GM21447 (cell line): ENCODE measurements around the gene CCDC60.
"Not testable (repeated sequence)": the region's sequence is repeated elsewhere in the genome, so short reads cannot be mapped to it uniquely, and the experiment has no call there.

ENCODE experiments used
- ATAC-seq: cut with Tn5 transposase; IDR thresholded peaks from one replicate; pipeline ENCODE4 v1.9.1; 2021; ENCODE audit not compliant: unreplicated experiment

The CCDC60 gene

DNA sequence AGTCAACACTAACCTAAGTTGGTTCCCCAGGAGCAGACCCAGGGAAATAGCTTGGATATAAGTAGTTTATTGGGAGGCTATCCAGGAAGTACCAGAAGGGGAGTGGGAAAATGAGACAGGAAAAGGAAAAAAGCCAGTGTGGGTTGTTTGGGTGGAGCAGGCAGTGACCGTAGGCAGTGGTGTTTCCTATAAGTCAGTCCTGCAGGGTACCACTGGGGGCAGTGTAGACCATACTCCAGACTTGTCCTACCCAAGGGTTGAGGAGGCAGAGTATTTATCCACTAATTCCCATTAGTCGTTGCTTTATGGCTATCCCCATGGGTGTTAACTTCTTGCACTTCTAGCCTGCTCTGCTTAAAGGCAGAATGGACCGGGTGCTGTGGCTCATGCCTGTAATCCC, 6.4 kb upstream of the CCDC60 start:
- ATAC-seq = no peak

DNA sequence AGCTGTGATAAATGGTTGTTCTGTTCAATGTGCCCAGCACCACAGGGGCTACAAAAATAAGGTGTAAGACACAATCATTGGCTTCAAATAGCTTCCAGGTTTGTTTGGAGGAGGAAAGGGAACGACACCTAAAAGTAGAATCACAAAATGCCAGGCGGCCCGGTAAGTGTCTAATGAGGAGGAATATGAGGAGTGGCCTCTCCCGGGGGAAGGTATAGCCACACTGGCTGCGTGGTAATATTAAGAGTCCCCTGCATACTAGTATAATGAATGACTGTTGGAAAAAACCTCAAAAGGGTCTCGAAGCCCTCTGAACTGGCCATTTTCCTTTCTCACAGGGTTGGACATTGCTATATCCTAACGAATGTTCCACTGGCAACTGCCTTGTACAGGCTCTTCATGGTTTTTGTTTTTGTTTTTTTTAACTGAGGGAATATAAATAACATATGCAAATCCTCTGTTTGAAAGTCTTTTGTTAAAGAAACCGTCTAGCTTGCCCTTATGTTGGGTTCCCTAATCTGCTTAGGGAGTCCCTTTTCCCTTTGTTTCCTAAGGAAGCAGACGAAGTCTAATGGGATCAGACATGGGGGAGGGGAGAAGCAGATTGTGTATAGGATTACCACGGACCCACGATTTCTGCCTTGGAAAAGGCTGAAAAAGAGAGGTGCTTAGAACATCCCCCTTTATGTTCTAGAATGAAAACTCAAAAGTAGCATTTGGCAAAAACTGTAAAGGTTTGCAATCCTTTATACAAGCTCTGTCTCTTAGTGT, 4.2 kb downstream of the CCDC60 start:
- no peak for ATAC-seq

DNA sequence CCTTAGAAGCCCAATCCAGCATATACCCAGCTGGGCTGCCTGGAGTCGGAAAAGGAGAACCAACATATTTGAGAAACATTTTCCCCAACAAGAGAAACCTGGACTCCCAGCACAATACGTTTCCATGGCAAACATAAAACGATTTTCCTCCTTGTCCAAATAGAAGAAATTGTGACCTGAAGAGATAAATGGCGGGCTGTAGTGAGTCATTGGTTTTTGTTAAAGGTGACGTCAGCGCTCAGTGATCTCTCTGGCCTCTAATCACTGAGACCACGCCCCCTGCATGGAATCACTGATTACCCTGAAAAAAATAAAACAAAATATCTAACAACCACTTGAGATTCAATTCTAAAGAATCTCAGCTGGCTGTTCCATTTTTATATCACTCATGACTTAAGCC, 6.0 kb downstream of the CCDC60 start:
- ATAC-seq = no peak

DNA sequence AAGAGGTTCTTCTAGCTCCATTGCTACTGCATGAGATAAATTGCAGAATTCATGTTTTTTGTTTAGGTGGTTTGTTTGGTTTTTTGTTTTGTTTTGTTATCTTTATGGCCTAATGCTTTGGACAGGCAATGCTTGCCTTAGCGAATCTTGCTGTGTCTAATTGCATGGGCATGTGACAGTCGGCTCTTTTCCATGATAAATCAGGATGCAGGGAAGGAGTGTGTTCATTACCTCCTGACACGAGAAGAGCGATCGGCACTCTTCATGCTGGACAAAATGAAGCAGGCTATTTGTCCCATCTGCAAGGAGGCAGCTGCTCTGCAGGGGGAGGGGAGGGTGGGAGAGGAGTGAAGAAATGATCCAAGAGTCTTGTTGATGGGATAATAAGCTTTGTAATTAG, 6.5 kb downstream of the CCDC60 start:
- no peak for ATAC-seq

DNA sequence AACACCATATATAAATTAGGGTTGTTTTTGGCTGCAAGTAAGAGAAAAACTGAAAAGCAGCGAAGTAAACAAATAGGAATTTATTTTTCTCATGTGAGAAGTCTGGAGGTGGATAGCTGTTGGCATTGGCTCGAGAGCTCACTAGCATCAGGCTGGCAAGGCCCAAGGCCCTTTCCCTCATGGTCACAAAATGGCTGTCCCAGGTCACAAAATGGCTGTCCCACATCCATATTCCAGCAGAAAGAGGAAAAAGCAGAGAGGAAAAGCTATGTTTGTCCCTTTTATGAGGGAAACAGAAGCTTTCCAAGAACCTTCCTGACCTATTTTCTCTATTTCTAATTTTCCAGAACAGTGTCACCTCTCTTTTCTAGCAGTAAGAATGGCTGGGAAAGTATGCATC, 7.5 kb downstream of the CCDC60 start:
- ATAC-seq = no peak

DNA sequence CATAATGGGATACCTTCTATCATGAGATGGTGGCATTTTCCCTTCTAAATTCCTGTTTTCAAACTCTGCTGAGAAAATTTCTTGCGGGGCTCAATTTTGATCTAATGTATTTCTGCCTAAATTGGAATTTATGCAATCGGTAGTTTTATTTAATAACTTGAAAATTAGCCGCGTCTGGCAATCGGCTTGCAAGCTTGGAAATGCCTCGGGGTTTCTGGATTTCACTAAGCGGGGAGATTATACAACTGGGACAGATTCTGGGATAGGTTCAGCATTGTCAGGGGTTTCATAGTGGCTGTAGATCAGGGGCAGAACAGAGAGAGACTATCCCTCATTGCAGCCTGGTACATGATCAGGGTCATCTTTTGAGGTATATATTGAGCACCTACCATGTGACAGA, 8.6 kb downstream of the CCDC60 start:
- no peak for ATAC-seq

DNA sequence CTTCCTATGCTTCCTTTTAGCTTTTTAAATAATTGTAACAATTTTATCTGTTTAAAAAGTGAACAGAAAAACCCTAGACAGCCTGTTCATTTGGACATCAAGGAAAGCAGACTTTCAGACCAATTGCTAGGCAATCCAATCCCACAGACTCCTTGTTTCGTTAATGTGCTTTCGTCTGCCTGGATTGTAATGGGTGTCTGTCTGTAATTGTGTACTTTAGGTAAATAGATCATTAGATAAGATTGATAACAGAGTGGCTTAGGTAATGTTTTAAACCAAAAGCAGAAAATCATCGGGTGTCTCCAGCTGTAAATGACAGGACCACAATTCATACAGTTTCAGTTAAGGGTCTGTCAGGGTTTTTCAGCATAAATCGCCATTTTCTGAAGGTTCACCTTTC, 19.6 kb downstream of the CCDC60 start:
- no peak for ATAC-seq

DNA sequence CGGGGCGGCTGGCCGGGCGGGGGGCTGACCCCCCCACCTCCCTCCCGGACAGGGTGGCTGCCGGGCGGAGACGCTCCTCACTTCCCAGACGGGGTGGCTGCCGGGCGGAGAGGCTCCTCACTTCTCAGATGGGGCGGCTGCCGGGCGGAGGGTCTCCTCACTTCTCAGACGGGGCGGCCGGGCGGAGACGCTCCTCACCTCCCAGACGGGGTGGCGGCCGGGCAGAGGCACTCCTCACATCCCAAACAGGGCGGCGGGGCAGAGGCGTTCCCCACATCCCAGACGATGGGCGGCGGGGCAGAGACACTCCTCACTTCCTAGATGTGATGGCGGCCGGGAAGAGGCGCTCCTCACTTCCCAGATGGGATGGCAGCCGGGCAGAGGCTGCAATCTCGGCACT, 25.8 kb downstream of the CCDC60 start:
- not testable (repeated sequence) for ATAC-seq

DNA sequence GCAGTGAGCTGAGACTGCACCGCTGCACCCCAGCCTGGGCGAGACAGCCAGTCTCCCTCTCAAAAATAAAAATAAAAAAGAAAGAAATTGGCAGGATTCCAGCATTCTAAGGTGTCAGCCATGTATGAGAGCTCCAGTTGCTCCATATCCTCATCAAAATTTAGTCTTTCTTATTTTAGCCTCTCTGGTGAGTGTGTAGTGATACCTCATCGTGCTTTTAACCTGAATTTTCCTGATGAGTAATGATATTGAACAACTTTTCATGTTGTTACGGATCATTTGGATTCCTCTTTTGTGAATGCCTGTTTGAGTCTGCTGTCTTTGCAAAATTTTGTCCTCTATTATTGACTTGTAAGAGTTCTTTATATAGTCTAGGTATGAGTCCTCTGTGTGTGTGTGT, 28.5 kb downstream of the CCDC60 start:
- no peak for ATAC-seq

DNA sequence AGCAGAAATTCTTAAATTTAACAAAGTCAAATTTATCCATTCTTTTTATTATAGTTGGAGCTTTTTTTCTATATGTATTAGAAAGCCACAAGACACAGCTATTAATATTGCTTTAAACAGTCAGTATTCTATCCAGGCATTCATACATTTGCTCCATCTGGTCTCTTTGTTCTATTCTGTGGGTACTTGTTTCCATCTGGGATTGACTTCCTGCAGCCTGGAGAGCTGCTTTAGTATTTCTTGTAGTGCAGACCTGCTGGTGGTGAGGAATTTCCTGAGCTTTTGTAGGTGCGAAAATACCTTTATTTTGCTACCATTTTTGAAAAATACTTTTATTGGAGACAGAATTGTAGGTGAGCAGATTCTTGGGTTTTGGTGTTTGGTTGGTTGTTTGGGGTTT, 29.0 kb downstream of the CCDC60 start:
- no peak for ATAC-seq

DNA sequence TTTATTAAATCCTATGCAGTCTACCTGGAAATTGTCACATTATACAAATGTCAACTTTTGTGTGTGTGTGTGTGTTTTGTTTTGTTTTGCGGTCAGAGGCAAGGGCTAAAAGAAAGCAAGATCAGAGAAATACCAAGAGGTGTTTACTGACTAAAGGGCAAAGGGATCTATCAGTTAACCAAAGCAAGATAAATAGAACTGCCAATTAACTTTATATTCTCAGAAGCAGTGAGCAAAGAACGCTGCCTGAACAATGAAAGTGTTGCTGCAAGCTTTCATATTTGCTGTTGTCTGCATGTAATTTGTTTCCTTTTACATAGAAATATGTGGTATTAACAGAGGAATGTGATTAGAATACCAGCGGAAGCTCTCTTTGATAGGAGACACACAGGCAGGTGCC, 30.9 kb downstream of the CCDC60 start:
- no peak for ATAC-seq

DNA sequence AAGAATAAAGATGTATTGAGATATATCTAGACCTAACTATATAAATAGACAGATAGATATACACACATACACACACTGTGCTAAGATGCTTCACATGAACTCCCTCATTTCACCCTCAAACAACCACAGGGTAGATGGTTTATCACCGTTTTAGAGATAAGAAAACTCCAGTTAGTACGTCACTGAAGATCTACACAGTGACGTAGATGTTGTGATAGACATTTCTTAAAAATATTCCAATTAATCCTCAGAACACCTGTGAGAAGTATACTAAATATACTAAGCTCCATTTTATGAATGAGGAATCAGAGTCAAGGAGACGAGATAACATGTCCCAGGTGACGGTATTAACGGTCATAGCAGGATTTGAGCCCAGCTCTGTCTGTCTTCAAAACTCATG, 31.5 kb downstream of the CCDC60 start:
- no peak for ATAC-seq

DNA sequence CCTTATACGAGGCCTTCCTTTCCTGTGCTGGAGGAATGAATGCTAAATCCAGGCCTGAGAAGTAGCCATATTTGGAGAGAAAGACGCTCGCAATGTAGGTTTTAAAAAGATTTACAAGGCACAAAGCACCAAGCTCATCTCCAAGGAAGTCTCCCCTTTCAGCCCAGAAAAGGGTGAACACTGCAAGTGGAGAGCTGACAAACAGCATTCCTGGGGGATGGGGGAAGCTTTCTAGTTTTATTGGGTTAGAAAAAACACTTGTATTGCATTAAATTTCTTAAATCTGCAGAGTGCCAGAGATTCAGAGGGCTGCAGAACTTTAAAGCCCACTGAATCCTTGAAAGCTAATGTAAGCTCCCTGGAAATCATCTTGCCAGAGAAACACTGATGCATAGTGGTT, 34.6 kb downstream of the CCDC60 start:
- no peak for ATAC-seq

DNA sequence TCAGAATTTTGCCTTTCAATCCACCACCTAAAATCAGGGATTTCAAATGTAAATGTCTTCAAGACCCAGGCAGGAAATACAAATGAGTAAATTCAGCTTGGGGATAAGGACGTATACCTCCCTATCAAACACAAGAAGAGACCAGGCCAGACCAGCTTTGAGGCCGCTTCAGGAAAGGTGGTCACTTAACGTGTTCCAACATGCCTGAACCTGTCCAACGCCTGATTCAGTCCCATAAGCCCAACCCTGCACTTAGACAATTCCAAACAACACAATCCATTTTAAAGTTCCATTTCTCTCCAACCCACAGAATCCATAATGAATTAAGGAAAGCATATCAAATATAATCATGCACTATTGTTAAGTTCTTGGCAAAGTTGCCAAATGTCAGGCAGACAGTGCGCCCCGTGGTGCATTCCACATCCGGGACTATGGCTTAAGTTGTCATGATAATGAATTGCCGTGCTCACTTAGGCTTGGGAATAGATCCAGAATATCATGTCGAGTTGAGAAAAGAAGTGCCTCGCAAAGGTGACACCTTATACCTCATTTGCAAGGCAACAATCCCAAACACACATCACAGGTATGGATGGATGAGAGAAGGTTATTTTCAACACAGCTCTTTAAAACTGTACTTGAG, 35.5 kb downstream of the CCDC60 start:
- no peak for ATAC-seq

DNA sequence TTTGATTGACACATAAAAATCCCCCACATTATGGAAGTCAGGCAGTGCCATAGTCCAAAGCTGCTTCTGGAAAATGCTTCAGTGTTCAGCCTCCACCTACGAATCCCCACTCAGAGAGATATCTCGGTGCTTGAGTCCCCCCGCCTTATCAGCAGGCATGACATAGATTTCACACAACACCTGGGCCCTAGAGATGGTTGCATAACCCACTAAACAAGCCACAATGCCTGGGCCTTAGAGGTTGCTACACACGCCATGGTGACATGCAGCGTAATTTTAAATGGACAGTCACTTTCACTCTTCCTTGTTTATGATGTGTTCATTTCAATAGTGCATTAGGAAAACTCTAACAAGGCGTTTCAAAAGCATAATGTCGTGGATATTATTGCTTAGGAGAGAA, 38.0 kb downstream of the CCDC60 start:
- ATAC-seq = no peak

DNA sequence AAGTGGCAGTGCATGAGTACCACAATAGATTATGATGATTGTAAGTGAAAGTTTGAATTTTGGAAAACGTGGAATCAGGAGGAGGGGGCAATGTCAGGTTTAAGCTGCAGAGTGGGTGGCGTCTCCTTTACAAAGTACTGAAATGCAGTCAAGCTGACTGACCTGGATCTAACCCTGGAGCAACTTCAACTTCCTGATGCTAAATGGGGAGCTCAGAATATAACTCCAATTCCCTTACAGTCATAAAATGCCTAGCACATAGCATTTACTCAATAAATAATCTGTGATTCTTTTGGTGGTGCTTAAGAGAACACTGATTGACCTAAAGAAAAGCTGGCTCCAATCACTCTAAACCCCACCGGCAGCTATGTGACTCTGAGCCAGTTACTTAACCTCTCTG, 38.5 kb downstream of the CCDC60 start:
- ATAC-seq = no peak

DNA sequence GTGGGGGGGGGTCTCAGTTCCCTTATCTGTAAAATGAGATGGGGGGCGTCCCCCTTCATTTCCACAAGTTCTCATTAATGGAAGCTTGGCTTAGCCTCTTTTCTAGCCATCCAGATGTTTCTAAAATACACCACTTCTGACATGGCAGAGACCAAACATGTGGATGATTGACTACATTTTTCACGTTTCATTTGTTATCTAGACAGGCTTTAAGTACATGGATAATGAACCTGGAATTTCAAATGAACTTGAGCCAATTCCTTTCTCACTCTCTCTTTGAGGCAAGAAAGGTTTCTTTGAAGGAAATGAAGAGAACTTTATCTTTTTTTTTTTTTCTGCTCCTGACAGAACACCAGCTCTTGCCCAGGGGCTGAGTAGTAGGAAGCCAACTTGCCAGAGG, 39.1 kb downstream of the CCDC60 start:
- no peak for ATAC-seq

DNA sequence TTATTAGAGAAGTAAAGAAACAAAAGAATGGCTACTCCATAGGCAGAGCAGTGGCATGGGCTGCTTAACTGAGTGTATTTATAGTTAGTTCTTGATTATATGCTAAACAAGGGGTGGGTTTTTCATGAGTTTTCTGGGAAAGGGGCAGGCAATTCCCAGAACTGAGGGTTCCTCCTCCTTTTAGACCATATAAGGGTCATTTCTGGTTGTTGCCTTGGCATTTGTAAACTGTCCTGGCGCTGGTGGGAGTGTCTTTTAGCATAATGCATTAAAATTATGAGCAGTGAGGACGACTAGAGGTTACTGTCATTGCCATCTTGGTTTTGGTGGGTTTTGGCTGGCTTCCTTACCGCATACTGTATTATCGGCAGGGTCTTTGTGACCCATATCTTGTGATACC, 40.1 kb downstream of the CCDC60 start:
- no peak for ATAC-seq

DNA sequence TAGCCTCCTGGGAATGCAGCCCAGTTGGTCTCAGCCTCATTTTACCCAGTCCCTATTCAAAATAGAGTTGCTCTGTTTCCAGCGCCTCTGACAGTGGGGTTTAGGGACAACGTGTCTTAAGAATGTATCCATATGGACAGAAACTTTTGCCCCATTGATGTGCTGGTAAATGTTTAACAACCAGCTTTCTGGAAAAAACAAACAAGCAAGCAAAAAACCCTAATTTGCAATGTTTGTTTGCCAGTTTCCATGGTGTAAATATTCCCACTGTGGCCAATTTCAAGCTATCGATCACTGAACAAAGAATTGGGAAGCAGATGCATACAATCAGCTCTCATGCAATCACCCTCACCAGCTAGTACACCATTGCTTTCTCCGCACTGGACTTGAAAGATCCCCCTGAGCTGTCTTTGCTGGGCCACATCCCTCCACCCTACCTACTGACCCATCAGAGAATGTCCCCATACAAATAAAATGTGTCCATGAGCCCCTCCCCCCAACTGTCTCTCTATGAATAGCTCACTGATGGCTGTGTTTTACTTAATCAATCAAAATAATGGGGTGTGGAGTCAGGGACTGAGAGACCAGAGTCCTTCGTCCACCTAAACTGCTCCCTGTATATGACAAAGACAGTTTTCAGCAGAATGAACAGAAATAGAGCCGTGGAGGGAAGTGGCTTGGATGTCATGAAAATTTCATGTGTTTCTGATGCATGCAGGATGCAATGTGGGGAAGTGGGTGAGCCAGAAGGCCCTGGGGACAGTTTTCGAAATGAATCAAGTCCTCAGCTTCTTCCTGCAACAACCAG, 40.8 kb downstream of the CCDC60 start:
- ATAC-seq = no peak

DNA sequence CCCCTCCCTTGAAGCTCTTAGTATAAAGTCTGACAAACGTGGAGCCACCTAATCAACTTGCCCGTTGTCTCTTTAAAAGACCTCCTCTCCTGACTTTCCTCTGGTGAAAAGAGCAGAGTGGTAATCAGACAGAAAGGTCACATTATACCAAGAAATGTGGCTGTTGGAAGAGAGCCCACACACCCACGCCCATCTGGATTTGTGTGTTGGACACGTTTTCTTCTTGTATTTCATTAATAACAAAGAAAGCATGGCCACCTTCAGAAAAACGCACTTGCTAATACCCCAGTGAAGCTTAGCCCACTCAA, 41.3 kb downstream of the CCDC60 start:
- no peak for ATAC-seq

DNA sequence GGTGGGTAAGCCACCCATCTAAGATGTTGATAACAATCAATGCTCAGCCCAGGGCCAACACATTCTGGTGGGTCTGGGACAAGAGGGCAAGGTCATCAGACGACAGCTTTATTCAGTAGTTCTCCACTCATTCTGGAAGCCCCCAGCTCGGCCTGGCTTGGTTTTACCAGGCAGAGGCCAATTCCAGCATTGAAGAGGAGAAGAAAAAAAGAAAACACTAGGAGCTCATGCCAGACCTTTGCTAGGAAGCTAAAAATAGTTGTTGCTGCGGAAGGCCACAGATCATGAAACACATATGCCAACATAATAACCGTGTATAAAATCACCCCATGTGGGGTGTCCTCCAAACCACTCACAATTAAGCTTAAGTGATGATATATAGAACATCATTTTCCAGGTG, 44.4 kb downstream of the CCDC60 start:
- ATAC-seq = no peak

DNA sequence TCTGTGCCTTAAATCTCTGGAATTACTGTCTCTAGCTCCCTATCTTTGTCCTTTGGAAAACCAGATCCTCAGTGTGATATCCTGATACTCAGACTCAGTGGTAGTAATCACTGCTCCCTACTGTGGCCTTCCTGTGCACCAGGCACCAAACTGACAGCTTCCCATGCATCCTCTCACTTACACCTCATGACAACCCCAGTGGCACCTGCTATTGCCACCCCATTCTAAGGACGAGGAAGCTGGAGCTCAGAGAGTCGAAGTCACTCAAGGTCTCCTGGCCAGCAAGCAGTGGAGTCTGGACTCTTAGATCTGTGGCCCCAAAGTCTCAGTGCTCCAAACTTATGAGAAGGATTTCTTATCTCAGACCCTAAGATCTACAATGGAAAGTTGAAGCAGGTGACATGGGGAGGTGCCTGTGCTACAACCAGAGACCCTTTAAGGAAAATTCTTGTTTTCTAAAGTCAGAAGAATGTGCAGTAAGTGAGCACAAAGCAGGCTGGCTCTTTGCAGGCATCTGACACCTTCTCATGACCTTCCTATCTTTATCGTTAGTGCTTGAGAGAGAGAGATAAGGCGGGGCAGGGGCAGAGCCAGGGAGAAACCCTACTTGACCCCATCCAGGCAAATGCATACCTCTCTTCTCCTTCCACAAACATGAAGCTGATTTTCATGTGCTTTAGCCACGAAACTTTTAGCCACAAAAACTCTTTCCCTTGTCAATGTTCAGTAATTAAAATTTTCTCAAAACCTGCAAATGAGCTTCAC, 47.1 kb downstream of the CCDC60 start:
- no peak for ATAC-seq
